ENCODE data around the gene CCNK.

The CCNK gene

DNA sequence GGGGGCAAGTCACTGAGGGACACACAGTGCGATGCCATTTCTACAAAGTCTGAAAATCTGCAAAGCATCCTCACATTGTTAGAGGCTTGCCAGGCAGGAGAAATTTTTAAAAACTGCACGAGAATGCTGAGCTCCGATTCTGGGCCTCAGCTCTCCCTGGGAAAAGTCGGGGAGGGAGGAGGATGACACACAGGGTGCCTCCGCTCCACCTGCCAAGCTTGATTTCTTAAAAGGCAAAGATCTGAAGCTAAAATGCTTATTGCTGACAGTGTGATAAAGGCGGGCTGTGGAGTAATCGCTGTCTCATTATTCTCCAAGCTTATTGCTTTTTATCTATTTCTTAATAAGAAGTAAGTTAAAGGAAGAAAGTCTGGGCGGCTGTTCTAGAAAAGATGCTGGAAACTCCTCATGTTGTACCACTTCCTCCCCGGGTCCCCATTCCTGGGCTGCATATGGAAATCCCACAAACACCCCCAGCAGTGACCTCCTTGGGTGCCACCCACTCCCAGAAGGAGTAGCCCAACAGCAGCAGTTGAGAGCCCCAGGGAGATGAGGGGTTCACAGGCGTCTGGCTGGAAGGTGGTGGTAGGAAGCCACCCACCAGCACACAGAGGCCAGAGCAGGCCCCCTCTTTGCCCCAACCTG lies 67.8 kb downstream of the CCNK start:
- in situ Hi-C loops (cut with MboI; ENCODE audit: low sequenced_read_pairs): no loop called here

DNA sequence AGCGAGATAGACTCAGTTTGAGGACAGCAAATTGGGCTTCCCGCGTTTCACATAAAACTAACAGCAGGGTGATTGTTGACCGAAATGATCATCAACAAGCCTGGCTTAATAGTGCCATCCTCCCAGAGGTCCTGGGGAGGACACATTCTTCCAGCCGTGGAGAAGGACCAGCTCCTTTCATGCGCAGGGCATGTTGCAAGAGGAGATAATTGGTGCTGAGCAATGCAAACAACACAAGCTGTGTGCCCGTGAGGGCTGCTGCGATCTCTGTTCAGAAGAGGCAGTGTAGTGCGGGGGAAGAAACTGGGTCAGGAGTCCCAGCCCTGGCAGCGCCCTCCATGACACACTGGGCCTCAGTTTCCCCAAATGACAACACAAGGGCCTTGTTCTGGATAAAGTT lies 68.5 kb downstream of the CCNK start:
- in situ Hi-C loops (cut with MboI; ENCODE audit: low sequenced_read_pairs): no loop called here

GRCh38 chr14:99550387-99550992 lies 69.3 kb downstream of the CCNK start:
- in situ Hi-C loops (cut with MboI; ENCODE audit: low sequenced_read_pairs): no loop called here

GRCh38 chr14:99551034-99551922 lies 70.1 kb downstream of the CCNK start:
- in situ Hi-C loops (cut with MboI; ENCODE audit: low sequenced_read_pairs): no loop called here

- in situ Hi-C loops (cut with MboI; ENCODE audit: low sequenced_read_pairs): no loop called here
Observed at GRCh38 chr14:99552021-99552553, 70.9 kb downstream of the CCNK start.

DNA sequence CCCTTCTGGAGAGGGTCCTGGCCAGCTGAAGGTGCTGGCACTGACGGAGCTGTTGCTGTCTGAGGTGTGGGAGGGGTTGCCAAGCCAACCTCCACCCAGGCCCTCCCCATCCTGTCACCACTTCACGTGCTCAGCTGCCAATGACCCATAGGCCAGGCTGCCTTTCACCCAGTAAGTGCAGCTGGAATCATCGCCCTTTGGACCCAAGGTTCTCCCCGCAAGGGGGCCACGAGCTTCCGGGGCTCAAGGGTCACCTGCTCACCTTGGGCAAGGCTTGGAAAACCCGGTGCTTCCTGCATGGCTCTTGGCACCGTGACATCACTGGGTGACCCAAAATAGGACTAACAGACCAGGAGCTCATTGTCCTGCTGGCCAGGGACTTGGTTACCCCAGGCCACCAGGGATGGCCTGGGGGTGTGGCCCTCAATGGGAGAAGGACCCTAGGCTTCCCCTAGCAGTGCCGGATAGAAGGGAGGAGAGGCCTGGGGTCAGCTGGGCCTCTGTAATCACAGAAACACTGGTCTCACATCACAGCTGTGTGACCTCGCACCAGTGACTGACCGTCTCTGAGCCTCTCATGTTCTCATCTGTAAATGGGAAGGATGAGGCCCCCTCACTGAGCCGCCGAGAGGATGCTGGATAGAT lies 71.5 kb downstream of the CCNK start:
- in situ Hi-C loops (cut with MboI; ENCODE audit: low sequenced_read_pairs): no loop called here

GRCh38 chr14:99554184-99554583 lies 73.0 kb downstream of the CCNK start:
- in situ Hi-C loops (cut with MboI; ENCODE audit: low sequenced_read_pairs): no loop called here

DNA sequence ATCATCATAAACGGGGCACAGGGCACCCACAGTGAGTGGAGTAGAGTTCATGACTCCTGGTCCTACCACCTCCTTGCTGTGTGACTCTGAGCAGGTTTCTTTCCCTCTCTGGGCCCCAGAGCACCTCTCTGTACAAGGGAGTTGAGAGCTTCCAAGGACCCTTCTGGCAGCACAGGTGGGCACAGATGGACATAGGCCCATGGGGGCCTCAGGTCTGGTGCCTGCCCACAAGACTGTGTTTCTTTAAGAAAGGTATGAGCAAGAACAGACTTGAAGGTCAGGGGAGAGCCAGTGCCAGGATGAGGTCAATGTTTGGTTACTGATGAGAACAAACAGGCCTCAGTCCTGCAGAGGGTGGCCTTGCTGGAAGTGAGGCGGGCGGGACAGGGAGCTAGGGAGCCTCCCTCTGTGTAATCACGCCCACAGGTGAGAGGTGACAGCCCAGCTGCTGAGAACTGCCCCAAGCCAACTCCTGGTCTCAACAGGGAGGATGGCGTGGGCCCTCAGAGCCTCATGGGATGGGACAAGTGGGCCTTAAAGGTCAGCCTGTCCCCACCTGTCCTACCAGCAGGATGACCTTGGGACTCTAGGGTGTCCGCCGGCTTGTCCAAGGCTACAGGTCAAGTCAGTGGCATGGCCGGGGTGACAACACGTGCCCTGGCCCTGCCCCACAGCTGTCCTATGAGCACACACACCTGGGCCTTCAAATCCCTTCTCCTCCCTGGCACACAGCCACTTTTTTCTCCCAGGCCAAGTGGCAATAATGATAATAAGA lies 73.7 kb downstream of the CCNK start:
- in situ Hi-C loops (cut with MboI; ENCODE audit: low sequenced_read_pairs): no loop called here

DNA sequence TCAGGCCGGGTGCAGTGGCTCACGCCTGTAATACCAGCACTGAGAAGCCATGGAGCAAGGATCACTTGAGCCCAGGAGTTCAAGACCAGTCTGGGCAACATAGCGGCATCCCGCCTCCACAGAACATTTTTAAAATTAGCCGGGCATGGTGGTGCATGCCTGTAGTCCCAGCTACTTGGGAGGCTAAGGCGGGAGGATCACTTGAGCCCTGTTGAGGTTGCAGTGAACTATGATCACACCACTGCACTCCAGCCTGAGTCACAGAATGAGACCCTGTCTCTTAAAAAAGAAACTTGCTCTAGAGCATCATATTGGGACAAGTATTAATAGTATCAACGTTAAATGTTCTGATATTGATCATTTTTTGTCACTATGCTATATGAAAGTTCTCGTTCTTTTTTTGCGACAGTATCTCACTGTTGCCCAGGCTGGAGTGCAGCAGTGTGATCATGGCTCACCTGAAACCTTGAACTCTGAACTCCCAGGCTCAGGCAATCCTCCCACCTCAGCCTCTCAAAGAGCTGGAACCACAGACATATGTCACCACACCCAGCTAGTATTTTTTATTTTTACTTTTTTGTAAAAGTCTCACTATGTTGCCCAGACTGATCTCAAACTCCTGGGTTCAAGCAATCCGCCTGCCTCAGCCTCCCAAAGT lies 75.1 kb downstream of the CCNK start:
- in situ Hi-C loops (cut with MboI; ENCODE audit: low sequenced_read_pairs): no loop called here

DNA sequence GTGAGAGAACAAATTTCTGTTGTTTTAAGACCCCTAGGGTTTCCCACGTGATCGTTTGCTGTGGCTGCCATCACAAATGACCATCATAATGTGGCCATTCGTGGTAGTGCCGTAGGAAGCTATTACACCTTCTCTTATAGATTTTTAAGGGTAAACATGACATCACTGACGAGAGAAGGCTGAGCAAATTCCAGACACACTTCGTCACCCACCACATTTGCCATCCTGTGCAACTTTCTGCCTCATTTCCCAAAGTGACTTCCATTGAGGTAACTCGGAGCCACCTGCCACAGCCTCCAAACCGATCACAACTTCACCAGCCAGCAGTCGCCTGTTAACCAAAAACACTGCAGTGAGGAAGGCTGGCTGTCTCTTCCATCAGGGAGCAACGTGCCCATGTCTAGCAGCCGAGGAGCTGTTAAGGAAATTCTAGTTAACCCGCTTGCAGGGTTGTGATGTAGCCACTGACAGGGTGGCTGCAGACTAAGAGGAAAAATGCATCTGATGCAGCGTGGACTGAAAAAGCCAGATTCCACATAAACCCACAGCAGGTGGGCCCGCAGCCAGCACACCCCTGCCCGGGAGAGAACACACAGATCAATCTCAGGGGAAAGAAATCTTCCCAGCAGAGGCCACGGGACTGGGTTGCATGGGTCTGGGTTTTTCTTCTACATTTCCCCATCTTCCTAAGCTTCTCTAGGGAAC lies 78.2 kb downstream of the CCNK start:
- in situ Hi-C loops (cut with MboI; ENCODE audit: low sequenced_read_pairs): no loop called here

DNA sequence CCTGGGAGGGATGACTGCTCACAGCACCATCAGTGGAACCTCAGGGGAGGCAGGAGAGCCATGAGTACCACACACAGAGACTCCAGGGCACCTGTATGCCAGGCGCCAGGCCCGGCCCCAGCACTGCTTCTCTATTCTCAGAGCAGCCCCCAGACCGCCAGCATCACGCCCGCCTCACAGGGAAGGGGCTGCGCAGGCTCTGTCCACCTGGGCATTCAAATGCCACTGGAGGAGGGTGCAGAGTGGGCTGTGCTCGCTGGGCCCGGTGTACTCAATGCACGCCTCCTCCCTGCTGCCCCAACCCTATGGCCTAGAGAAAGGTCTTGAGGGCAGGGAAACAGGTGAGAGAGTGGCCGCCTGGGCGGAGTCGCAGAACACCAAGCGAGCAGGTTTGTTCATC lies 79.2 kb downstream of the CCNK start:
- in situ Hi-C loops (cut with MboI; ENCODE audit: low sequenced_read_pairs): no loop called here

- in situ Hi-C loops (cut with MboI; ENCODE audit: low sequenced_read_pairs): no loop called here
Observed at GRCh38 chr14:99560922-99561683, 79.9 kb downstream of the CCNK start.

GRCh38 chr14:99561864-99562263 lies 80.7 kb downstream of the CCNK start:
- in situ Hi-C loops (cut with MboI; ENCODE audit: low sequenced_read_pairs): no loop called here
